ENCODE measurements around the gene ALK.

Gene ALK

DNA sequence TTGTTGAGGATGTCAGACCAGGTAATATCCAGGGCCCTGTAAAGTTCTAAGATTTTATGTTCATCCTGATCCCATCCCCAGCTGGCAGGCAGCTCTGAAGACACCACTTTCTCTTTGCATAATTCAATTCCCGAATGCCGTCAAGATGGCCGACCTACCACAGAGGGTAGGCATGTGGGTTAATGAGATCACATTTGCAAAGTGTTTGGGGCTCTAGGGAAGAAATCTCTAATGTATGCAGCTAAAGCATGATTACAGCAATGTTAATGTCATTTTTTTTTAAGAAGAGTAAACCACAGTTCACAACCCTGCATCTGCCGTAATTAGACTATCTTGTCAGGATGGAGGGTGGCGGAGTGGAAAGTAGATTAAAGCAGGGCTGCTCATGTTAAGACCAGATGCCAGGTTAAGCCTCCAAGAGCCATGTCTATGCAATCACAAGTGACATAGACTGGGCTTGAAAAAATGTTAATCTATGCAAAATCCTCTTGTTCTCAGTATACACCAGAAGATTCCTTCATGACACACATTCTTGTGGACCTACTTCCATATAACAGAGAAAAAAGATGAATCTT lies 131.4 kb downstream of the ALK start:
- Histone ChIP-seq H3K27ac (ENCODE audit: low read depth, low read length) (no peak overlapping the region), H3K4me3 (ENCODE audit: low read depth, low read length) (no peak overlapping the region), H3K36me3 (ENCODE audit: control insufficient read depth, insufficient read depth, low read length) (no peaks in the 10 kb centered on the region), H3K27me3 (ENCODE audit: control insufficient read depth, insufficient read depth, low read length) (no peaks in the 10 kb centered on the region), H3K9ac (ENCODE audit: low read depth, low read length) (no peak overlapping the region), H3K9me3 (ENCODE audit: control insufficient read depth, insufficient read depth, low read length) (no peaks in the 10 kb centered on the region), H3K4me1 (ENCODE audit: control insufficient read depth, insufficient read depth, low read length) (no peaks in the 10 kb centered on the region)

DNA sequence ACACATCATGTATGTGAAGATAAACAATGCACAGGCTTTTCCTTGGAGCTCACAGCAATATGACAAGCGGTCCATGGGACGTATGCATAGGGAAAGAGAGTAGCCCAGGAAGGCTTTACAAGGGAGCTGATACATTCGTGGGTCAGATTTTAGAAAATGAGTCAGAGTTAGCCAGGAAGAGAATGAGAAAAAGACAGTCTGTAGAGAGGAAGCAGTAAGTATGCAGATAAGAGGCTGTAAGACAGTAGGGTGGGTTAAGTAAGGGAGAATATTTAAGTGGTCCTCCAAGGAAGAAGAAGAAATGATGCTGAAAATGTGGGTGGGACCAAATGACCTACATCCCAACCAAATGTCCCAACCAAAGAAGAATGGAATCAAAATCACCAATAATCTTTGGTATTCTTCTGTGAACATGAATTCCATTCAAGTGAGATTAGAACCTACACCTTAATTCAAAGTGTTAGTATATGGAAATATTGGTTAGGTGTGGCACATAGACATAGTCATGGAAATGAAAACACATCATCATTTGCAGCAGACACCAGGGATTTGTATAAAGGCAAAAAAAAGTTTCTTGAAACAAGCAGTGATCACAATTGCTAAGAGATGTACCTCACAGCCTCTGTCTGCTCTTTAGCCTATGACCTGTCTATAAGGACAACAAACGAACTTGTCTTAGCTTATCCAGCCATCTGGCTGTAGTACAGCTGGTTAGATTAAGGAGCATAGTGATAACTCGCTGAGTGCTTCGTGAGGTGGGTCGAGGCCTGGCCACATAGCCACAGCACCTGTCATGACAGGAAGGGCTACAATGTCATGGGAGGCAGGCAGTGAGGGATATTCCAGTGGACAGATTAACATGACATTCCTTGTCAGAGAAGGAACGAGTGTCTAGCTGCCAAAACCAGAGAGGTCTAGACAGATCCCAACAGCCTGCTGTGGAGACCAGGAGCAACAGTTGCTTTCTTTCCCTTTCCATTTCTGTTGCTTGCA lies 133.6 kb downstream of the ALK start:
- no peaks in the 10 kb centered on the region for H3K36me3 ChIP-seq (ENCODE audit: control insufficient read depth, insufficient read depth, low read length)
- no peak overlapping the region for H3K27ac ChIP-seq (ENCODE audit: low read depth, low read length)
- no peaks in the 10 kb centered on the region for H3K4me1 ChIP-seq (ENCODE audit: control insufficient read depth, insufficient read depth, low read length)
- H3K27me3 ChIP-seq (ENCODE audit: control insufficient read depth, insufficient read depth, low read length), result no peaks in the 10 kb centered on the region
- H3K9ac ChIP-seq (ENCODE audit: low read depth, low read length), result no peak overlapping the region
- H3K4me3 ChIP-seq (ENCODE audit: low read depth, low read length), result no peak overlapping the region
- no peaks in the 10 kb centered on the region for H3K9me3 ChIP-seq (ENCODE audit: control insufficient read depth, insufficient read depth, low read length)

DNA sequence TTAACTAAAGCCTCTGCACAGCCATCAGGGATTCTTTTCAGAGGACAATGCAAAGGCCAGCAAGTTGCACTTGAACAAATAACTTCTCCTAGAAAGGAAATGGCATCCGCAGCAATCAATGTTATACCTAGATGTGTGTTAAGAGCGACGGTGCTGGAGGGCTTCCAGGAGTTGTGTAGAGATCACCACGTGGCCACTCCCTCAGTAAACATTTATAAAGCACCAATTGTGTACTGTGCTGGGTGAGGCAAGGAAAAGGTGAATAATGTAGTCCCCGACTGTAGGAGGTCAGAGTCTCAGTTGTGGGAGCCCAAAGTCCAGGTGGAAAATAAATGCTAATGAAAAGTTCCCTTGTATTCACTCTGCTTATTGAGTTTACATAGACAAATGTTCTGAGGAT lies 135.0 kb downstream of the ALK start:
- no peak overlapping the region for H3K4me3 ChIP-seq (ENCODE audit: low read depth, low read length)
- H3K27me3 ChIP-seq (ENCODE audit: control insufficient read depth, insufficient read depth, low read length), result no peaks in the 10 kb centered on the region
- H3K9me3 ChIP-seq (ENCODE audit: control insufficient read depth, insufficient read depth, low read length), result no peaks in the 10 kb centered on the region
- H3K27ac ChIP-seq (ENCODE audit: low read depth, low read length), result no peak overlapping the region
- H3K36me3 ChIP-seq (ENCODE audit: control insufficient read depth, insufficient read depth, low read length), result no peaks in the 10 kb centered on the region
- no peaks in the 10 kb centered on the region for H3K4me1 ChIP-seq (ENCODE audit: control insufficient read depth, insufficient read depth, low read length)
- no peak overlapping the region for H3K9ac ChIP-seq (ENCODE audit: low read depth, low read length)

DNA sequence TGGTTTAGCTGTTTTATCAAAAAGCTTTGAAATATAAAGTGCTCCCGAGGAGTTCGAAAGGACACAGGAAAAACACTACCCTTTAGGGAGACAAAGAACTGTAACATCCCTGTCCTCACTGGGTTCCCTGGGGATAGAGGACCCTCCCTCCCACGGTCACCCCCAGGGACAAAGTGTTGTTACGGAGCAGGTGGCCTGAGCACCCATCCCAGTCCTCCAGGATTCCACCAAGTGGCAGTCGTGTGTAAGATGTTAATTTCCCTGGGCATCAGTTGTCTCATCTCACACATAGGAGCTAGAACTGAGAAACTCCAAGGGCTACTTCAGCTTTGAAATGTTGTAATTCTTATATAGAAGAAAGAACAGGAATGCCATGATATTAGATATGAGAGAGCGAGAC lies 137.7 kb downstream of the ALK start:
- no peaks in the 10 kb centered on the region for H3K27me3 ChIP-seq (ENCODE audit: control insufficient read depth, insufficient read depth, low read length)
- no peaks in the 10 kb centered on the region for H3K36me3 ChIP-seq (ENCODE audit: control insufficient read depth, insufficient read depth, low read length)
- H3K27ac ChIP-seq (ENCODE audit: low read depth, low read length), result no peak overlapping the region
- H3K9ac ChIP-seq (ENCODE audit: low read depth, low read length), result no peak overlapping the region
- H3K9me3 ChIP-seq (ENCODE audit: control insufficient read depth, insufficient read depth, low read length), result no peaks in the 10 kb centered on the region
- H3K4me1 ChIP-seq (ENCODE audit: control insufficient read depth, insufficient read depth, low read length), result no peaks in the 10 kb centered on the region
- H3K4me3 ChIP-seq (ENCODE audit: low read depth, low read length), result no peak overlapping the region

DNA sequence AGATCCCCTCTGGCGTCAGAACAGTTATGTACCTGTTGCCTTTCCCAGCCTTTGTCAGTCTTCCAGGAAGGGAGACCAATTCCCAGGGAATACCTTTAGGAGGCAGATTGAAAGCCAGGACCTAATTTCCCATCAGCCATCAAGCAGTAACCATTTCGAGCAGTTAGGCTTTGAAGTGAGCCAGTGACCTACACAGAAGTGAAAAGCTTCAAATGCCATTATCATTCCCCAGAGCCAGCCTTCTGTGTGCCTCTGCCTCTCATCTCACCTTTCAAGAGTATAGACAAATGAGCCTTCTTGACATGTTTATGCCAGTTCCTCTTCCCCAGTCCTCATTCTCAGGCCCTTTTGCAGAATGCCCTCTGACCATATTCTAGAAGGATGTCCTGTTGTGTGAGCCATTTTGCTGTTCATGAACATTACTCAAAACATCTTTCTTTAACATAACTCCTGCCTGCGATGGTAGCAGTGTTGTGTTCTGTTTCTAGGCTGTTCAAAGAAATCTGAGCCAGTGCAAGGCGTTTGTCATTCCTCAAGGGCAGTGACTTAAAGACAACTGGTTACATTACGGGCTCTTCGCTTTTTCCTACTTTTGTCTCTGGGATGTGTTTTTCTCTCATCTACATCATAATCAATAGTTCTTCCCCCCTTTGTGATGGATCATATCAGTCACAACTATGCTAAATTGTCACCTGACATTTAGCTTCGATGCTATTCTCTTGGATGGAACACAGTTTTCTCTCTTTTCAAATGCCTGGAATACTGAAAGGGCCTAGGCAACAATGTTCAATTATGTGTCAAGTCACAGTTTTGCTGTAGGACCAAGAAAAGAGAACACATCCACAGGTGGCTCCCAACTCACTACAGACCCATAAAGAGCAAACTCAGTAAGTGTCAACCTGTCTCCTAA lies 138.6 kb downstream of the ALK start:
- Histone ChIP-seq H3K9ac (ENCODE audit: low read depth, low read length) (no peak overlapping the region), H3K9me3 (ENCODE audit: control insufficient read depth, insufficient read depth, low read length) (no peaks in the 10 kb centered on the region), H3K4me3 (ENCODE audit: low read depth, low read length) (no peak overlapping the region), H3K4me1 (ENCODE audit: control insufficient read depth, insufficient read depth, low read length) (no peaks in the 10 kb centered on the region), H3K27ac (ENCODE audit: low read depth, low read length) (no peak overlapping the region), H3K27me3 (ENCODE audit: control insufficient read depth, insufficient read depth, low read length) (no peaks in the 10 kb centered on the region), H3K36me3 (ENCODE audit: control insufficient read depth, insufficient read depth, low read length) (no peaks in the 10 kb centered on the region)

DNA sequence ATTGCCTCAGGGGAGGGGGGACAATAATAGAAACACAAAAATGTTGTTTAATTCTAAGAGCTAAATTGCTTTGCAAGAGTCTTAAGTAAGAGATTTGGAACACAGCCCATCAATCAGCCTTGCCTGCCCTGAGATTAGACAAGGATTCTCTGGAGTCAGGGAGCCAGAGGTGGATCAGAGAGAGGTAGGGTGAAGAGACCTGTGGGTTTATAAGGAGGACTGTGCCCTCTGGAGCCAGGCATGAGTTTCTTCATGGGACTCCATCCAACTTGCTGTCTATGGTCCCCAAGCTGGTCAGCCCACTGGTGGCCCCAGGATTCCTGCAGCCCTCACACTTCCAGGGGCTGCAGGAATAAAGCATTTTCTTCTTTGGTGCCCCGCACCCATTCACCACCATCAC lies 139.3 kb downstream of the ALK start:
- Histone ChIP-seq H3K9ac (ENCODE audit: low read depth, low read length) (no peak overlapping the region), H3K36me3 (ENCODE audit: control insufficient read depth, insufficient read depth, low read length) (no peaks in the 10 kb centered on the region), H3K4me3 (ENCODE audit: low read depth, low read length) (no peak overlapping the region), H3K9me3 (ENCODE audit: control insufficient read depth, insufficient read depth, low read length) (no peaks in the 10 kb centered on the region), H3K27me3 (ENCODE audit: control insufficient read depth, insufficient read depth, low read length) (no peaks in the 10 kb centered on the region), H3K27ac (ENCODE audit: low read depth, low read length) (no peak overlapping the region), H3K4me1 (ENCODE audit: control insufficient read depth, insufficient read depth, low read length) (no peaks in the 10 kb centered on the region)

DNA sequence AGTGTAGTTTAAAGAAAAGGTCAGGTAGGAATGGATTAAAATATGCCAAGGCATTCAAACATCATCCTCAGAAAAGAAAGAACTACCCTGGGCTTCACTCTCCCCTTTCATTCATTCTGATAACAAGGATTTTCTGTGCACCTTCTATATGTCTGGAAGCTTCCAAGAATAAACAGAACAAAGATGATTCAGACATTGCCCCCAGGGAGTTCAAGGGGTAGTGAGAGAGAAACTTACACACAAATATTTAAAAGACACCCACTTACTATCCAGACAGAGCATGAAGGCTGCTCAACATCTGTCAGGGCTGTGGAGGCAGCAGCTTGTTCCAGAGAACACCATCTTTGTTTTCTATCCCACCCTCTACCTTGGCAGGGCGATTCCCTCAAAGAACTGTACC lies 140.5 kb downstream of the ALK start:
- no peaks in the 10 kb centered on the region for H3K27me3 ChIP-seq (ENCODE audit: control insufficient read depth, insufficient read depth, low read length)
- no peak overlapping the region for H3K27ac ChIP-seq (ENCODE audit: low read depth, low read length)
- no peak overlapping the region for H3K4me3 ChIP-seq (ENCODE audit: low read depth, low read length)
- no peaks in the 10 kb centered on the region for H3K9me3 ChIP-seq (ENCODE audit: control insufficient read depth, insufficient read depth, low read length)
- H3K36me3 ChIP-seq (ENCODE audit: control insufficient read depth, insufficient read depth, low read length), result no peaks in the 10 kb centered on the region
- H3K9ac ChIP-seq (ENCODE audit: low read depth, low read length), result no peak overlapping the region
- H3K4me1 ChIP-seq (ENCODE audit: control insufficient read depth, insufficient read depth, low read length), result no peaks in the 10 kb centered on the region

DNA sequence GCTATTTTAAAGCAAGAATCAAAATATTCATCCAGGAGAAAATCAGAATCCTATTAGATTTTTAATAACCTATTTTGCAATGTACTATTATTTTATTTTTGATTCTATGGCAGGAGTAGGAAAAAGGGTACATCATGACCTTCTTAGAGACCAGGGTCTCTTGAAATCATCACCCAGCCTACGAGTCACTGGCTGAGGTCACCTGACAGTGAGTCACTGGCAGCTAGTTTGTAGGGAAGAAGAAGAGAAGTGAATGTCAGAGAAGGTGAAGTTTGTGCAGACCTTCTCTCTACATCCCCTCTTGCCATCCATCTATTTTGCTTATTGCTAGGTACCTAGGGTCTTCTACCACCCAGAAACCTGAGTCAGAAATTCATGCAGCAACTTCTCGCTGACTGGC lies 144.2 kb downstream of the ALK start:
- Histone ChIP-seq H3K27me3 (ENCODE audit: control insufficient read depth, insufficient read depth, low read length) (no peaks in the 10 kb centered on the region), H3K4me3 (ENCODE audit: low read depth, low read length) (no peak overlapping the region), H3K27ac (ENCODE audit: low read depth, low read length) (no peak overlapping the region), H3K36me3 (ENCODE audit: control insufficient read depth, insufficient read depth, low read length) (no peaks in the 10 kb centered on the region), H3K9ac (ENCODE audit: low read depth, low read length) (no peak overlapping the region), H3K9me3 (ENCODE audit: control insufficient read depth, insufficient read depth, low read length) (no peaks in the 10 kb centered on the region), H3K4me1 (ENCODE audit: control insufficient read depth, insufficient read depth, low read length) (no peaks in the 10 kb centered on the region)

DNA sequence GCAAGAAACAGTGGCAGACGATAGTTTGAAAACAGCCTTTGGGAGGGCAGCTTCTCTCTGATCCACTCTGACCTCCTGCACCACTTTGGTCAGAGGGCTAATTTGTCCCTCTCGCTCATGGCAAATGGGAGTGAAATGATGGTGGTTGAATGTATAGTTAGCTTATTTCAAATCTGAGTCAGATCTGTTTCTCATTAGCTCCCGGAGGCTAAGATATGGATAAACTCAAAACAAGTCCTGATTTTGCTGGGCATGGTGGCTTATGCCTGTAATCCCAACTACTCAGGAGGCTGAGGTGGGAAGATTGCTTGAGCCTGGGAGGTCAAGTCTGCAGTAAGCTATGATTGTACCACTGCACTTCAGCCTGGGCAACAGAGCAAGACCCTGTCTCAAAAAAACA lies 145.0 kb downstream of the ALK start:
- Histone ChIP-seq H3K27ac (ENCODE audit: low read depth, low read length) (no peak overlapping the region), H3K36me3 (ENCODE audit: control insufficient read depth, insufficient read depth, low read length) (no peaks in the 10 kb centered on the region), H3K27me3 (ENCODE audit: control insufficient read depth, insufficient read depth, low read length) (no peaks in the 10 kb centered on the region), H3K4me1 (ENCODE audit: control insufficient read depth, insufficient read depth, low read length) (no peaks in the 10 kb centered on the region), H3K4me3 (ENCODE audit: low read depth, low read length) (no peak overlapping the region), H3K9ac (ENCODE audit: low read depth, low read length) (no peak overlapping the region), H3K9me3 (ENCODE audit: control insufficient read depth, insufficient read depth, low read length) (no peaks in the 10 kb centered on the region)

DNA sequence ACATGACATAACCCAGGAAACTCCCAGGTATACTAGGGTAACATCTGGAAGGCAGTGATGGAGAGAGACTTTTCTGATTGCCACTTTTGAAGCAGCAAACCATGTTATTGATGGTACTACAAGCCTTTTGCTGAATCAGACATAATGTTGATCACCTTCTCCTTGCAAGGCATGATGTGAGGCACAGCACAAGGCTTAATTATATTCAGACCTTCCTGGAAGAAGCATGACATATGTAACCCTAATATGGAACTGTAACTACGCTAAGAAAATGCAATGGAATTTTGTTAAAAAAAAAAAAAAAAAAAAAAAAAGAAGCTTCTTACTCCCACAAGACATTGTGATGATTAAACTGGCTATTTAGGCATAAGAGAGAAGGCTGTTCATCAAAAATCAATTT lies 145.4 kb downstream of the ALK start:
- Histone ChIP-seq H3K4me3 (ENCODE audit: low read depth, low read length) (no peak overlapping the region), H3K9ac (ENCODE audit: low read depth, low read length) (no peak overlapping the region), H3K27me3 (ENCODE audit: control insufficient read depth, insufficient read depth, low read length) (no peaks in the 10 kb centered on the region), H3K27ac (ENCODE audit: low read depth, low read length) (no peak overlapping the region), H3K9me3 (ENCODE audit: control insufficient read depth, insufficient read depth, low read length) (no peaks in the 10 kb centered on the region), H3K4me1 (ENCODE audit: control insufficient read depth, insufficient read depth, low read length) (no peaks in the 10 kb centered on the region), H3K36me3 (ENCODE audit: control insufficient read depth, insufficient read depth, low read length) (no peaks in the 10 kb centered on the region)

DNA sequence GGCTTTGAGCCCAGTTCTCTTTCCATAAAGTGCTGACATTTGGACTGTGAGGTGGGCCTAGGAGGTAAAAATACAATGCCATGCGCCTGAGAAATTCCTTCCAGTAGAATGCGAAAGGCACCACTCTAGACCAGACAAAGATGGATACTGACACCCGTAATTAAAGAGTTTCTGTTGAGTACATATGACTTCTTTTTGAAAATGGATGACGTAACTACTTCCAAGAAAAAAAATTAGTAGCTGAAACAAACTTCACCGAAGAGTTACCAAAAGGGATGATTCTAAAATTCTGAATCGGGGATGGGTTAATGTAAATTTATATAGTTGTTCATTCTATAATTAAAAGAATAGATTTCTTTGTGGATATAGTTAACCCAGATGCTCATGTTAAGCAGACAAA lies 146.8 kb downstream of the ALK start:
- H3K27ac ChIP-seq (ENCODE audit: low read depth, low read length), result no peak overlapping the region
- no peaks in the 10 kb centered on the region for H3K4me1 ChIP-seq (ENCODE audit: control insufficient read depth, insufficient read depth, low read length)
- H3K27me3 ChIP-seq (ENCODE audit: control insufficient read depth, insufficient read depth, low read length), result no peaks in the 10 kb centered on the region
- H3K4me3 ChIP-seq (ENCODE audit: low read depth, low read length), result no peak overlapping the region
- H3K9ac ChIP-seq (ENCODE audit: low read depth, low read length), result no peak overlapping the region
- H3K9me3 ChIP-seq (ENCODE audit: control insufficient read depth, insufficient read depth, low read length), result no peaks in the 10 kb centered on the region
- no peaks in the 10 kb centered on the region for H3K36me3 ChIP-seq (ENCODE audit: control insufficient read depth, insufficient read depth, low read length)

Data from HUES48 (cell line).